Measurements from ENCODE around the gene MBOAT2. TPM values are rescaled to one million over a fixed set of nuclear protein-coding genes. Genes with fewer than 3 reads are reported as not detected.

The MBOAT2 gene
- total RNA-seq, 1 donor from 2014 or later, result 8.0 TPM

- intact Hi-C loops (cut with DNase I), result no loop called here
- TF ChIP-seq CTCF (IDR thresholded peaks at IDR 0.05), result no peak
- H3K4me1 ChIP-seq, result no peaks in the 10 kb centered on the region
- no peak for DNase-seq (ENCODE audit: low spot score in 2 of 2)
- H3K4me3 ChIP-seq, result no peak overlapping the region
- no peaks in the 10 kb centered on the region for H3K27me3 ChIP-seq
- no peak overlapping the region for H3K27ac ChIP-seq
- no peaks in the 10 kb centered on the region for H3K9me3 ChIP-seq
- no peaks in the 10 kb centered on the region for H3K36me3 ChIP-seq
Measured at GRCh38 chr2:9030841-9031240, 27.4 kb upstream of the MBOAT2 start.

GRCh38 chr2:9030190-9030589 is 26.7 kb upstream of the MBOAT2 start:
- DNase-seq (ENCODE audit: low spot score in 2 of 2), result no peak
- Histone ChIP-seq H3K9me3 (no peaks in the 10 kb centered on the region), H3K36me3 (no peaks in the 10 kb centered on the region), H3K4me1 (no peaks in the 10 kb centered on the region), H3K27me3 (no peaks in the 10 kb centered on the region), H3K27ac (no peak overlapping the region), H3K4me3 (no peak overlapping the region)
- intact Hi-C loops (cut with DNase I), result no loop called here
- no peak for TF ChIP-seq CTCF (IDR thresholded peaks at IDR 0.05)

GRCh38 chr2:9029721-9030120 is 26.2 kb upstream of the MBOAT2 start:
- Histone ChIP-seq H3K4me1 (no peaks in the 10 kb centered on the region), H3K27me3 (no peaks in the 10 kb centered on the region), H3K36me3 (no peaks in the 10 kb centered on the region), H3K4me3 (no peak overlapping the region), H3K27ac (no peak overlapping the region), H3K9me3 (no peaks in the 10 kb centered on the region)
- DNase-seq (ENCODE audit: low spot score in 2 of 2), result no peak
- intact Hi-C loops (cut with DNase I), result no loop called here
- no peak for TF ChIP-seq CTCF (IDR thresholded peaks at IDR 0.05)

- no peak for DNase-seq (ENCODE audit: low spot score in 2 of 2)
Measured at GRCh38 chr2:9027884-9028283, 24.4 kb upstream of the MBOAT2 start.

GRCh38 chr2:9025746-9026145 is 22.3 kb upstream of the MBOAT2 start:
- Histone ChIP-seq H3K4me1 (no peaks in the 10 kb centered on the region), H3K27ac (no peak overlapping the region), H3K36me3 (no peaks in the 10 kb centered on the region), H3K27me3 (no peaks in the 10 kb centered on the region), H3K9me3 (no peaks in the 10 kb centered on the region), H3K4me3 (no peak overlapping the region)
- intact Hi-C loops (cut with DNase I), result no loop called here
- TF ChIP-seq CTCF (IDR thresholded peaks at IDR 0.05), result no peak
- DNase-seq (ENCODE audit: low spot score in 2 of 2), result no peak

More at GRCh38 chr2:9027884-9028283, 24.4 kb upstream of the MBOAT2 start:
- H3K9me3 ChIP-seq, result no peaks in the 10 kb centered on the region
- no peaks in the 10 kb centered on the region for H3K4me1 ChIP-seq
- H3K27ac ChIP-seq, result no peak overlapping the region
- no peak for TF ChIP-seq CTCF (IDR thresholded peaks at IDR 0.05)
- no peak overlapping the region for H3K4me3 ChIP-seq
- no peaks in the 10 kb centered on the region for H3K36me3 ChIP-seq
- H3K27me3 ChIP-seq, result no peaks in the 10 kb centered on the region
- intact Hi-C loops (cut with DNase I), result no loop called here

- Histone ChIP-seq H3K36me3 (no peaks in the 10 kb centered on the region), H3K4me1 (no peaks in the 10 kb centered on the region), H3K27me3 (no peaks in the 10 kb centered on the region), H3K9me3 (no peaks in the 10 kb centered on the region), H3K27ac (no peak overlapping the region), H3K4me3 (no peak overlapping the region)
- no peak for TF ChIP-seq CTCF (IDR thresholded peaks at IDR 0.05)
- intact Hi-C loops (cut with DNase I), result no loop called here
- DNase-seq (ENCODE audit: low spot score in 2 of 2), result no peak
Measured at GRCh38 chr2:9024575-9024974, 21.1 kb upstream of the MBOAT2 start.

Measured in ascending aorta (tissue), 2 donors.